HEK293 (cell line): ENCODE data around the gene SFTPD.
"Not testable (repeated sequence)": the region's sequence is repeated elsewhere in the genome, so short reads cannot be mapped to it uniquely, and the experiment has no call there.

ENCODE experiments used
- CTCF ChIA-PET: fragments of 350-600 bp; formaldehyde crosslinking; extraction: SDS; loops from one replicate; lab custom pipeline; 2021; ENCODE audit warnings: antibody characterized with exemption; lab: Yijun Ruan, JAX
- POLR2A ChIA-PET: fragments of 300-600 bp; formaldehyde crosslinking; extraction: SDS; loops from one replicate; lab custom pipeline; 2020; ENCODE audit warnings: antibody characterized with exemption, inconsistent platforms; lab: Yijun Ruan, JAX
- H3K27ac ChIP-seq: fragments of 200-500 bp; sonication (Bioruptor generic); 2 replicates; pipeline ENCODE4 v1.5.1; 2014; ENCODE audit warnings: low read depth, low read length, control low read depth, inconsistent platforms; ENCODE audit errors: extremely low read depth
- H3K36me3 ChIP-seq, 2 experiments: fragments of 200-500 bp in 1 of 2; sonication (Bioruptor generic) in 1 of 2; 1 replicate in 1 of 2; 2 replicates in 1 of 2; pipeline ENCODE4 v1.5.1; 2014 to 2017; ENCODE audit warnings: inconsistent platforms in 2 of 2, low read length in 2 of 2; ENCODE audit not compliant: control insufficient read depth in 2 of 2, insufficient read depth in 1 of 2
- H3K4me1 ChIP-seq: fragments of 200-500 bp; sonication (Bioruptor generic); 2 replicates; pipeline ENCODE4 v1.5.1; 2014; ENCODE audit warnings: mild to moderate bottlenecking, low read length, inconsistent platforms; ENCODE audit not compliant: control insufficient read depth, insufficient read depth
- H3K4me3 ChIP-seq: 2 replicates; pipeline ENCODE4 v1.5.1; 2011; ENCODE audit warnings: low read depth, mild to moderate bottlenecking, control low read depth, low read length, moderate library complexity
- H3K9me3 ChIP-seq: fragments of 200-500 bp; sonication (Bioruptor generic); 2 replicates; pipeline ENCODE4 v1.5.1; 2014; ENCODE audit warnings: low read depth, low read length, inconsistent platforms; ENCODE audit not compliant: control insufficient read depth, insufficient read depth
- KLF8 ChIP-seq: fragments of 450-650 bp; formaldehyde crosslinking; IDR thresholded peaks from 2 replicates; pipeline ENCODE4 v1.5.1; 2016; ENCODE audit warnings: missing biosample characterization, missing genetic modification characterization
- KLF9 ChIP-seq: fragments of 450-650 bp; formaldehyde crosslinking; IDR thresholded peaks from 2 replicates; pipeline ENCODE4 v1.5.1; 2016; ENCODE audit warnings: missing biosample characterization, missing genetic modification characterization, low read depth
- SCRT1 ChIP-seq: fragments of 450-650 bp; formaldehyde crosslinking; IDR thresholded peaks from 2 replicates; pipeline ENCODE4 v1.5.1; 2016; ENCODE audit warnings: missing biosample characterization, missing genetic modification characterization, borderline replicate concordance
- ZBTB21 ChIP-seq: fragments of 450-650 bp; formaldehyde crosslinking; IDR thresholded peaks from 2 replicates; pipeline ENCODE4 v1.5.1; 2017; ENCODE audit warnings: missing biosample characterization, missing genetic modification characterization
- ZNF140 ChIP-seq: fragments of 450-650 bp; formaldehyde crosslinking; IDR thresholded peaks from 2 replicates; pipeline ENCODE4 v1.5.1; 2016; ENCODE audit warnings: missing biosample characterization, missing genetic modification characterization
- ZNF146 ChIP-seq: fragments of 450-650 bp; formaldehyde crosslinking; IDR thresholded peaks from 2 replicates; pipeline ENCODE4 v1.5.1; 2016; ENCODE audit warnings: missing biosample characterization, missing genetic modification characterization
- ZNF48 ChIP-seq: fragments of 450-650 bp; formaldehyde crosslinking; IDR thresholded peaks from 2 replicates; pipeline ENCODE4 v1.5.1; 2016; ENCODE audit warnings: missing biosample characterization, missing genetic modification characterization
- ZNF501 ChIP-seq: fragments of 450-650 bp; formaldehyde crosslinking; IDR thresholded peaks from 2 replicates; pipeline ENCODE4 v1.5.1; 2016; ENCODE audit warnings: missing biosample characterization, missing genetic modification characterization
- ZNF561 ChIP-seq: fragments of 450-650 bp; IDR thresholded peaks from 2 replicates; pipeline ENCODE4 v1.5.1; 2018; ENCODE audit warnings: missing biosample characterization, missing genetic modification characterization, borderline replicate concordance
- ZSCAN23 ChIP-seq: fragments of 450-650 bp; formaldehyde crosslinking; IDR thresholded peaks from 2 replicates; pipeline ENCODE4 v1.5.1; 2016; ENCODE audit warnings: missing biosample characterization, missing genetic modification characterization
- TF ChIP-seq, protein P1 (sequence below): fragments of 450-650 bp; formaldehyde crosslinking; conservative IDR thresholded peaks from 2 replicates; pipeline ENCODE4 v1.5.1; 2016; ENCODE audit warnings: low read depth, missing biosample characterization, missing genetic modification characterization
- TF ChIP-seq, protein P2 (sequence below): fragments of 450-650 bp; formaldehyde crosslinking; IDR thresholded peaks from 2 replicates; pipeline ENCODE4 v1.5.1; 2016; ENCODE audit warnings: missing biosample characterization, missing genetic modification characterization
- TF ChIP-seq, protein P3 (sequence below): fragments of 450-650 bp; formaldehyde crosslinking; IDR thresholded peaks from 2 replicates; pipeline ENCODE4 v1.5.1; 2016; ENCODE audit warnings: missing biosample characterization, missing genetic modification characterization
- TF ChIP-seq, protein P4 (sequence below): fragments of 450-650 bp; IDR thresholded peaks from 2 replicates; pipeline ENCODE4 v1.5.1; 2018; ENCODE audit warnings: missing biosample characterization, mild to moderate bottlenecking, missing genetic modification characterization

SFTPD gene

DNA sequence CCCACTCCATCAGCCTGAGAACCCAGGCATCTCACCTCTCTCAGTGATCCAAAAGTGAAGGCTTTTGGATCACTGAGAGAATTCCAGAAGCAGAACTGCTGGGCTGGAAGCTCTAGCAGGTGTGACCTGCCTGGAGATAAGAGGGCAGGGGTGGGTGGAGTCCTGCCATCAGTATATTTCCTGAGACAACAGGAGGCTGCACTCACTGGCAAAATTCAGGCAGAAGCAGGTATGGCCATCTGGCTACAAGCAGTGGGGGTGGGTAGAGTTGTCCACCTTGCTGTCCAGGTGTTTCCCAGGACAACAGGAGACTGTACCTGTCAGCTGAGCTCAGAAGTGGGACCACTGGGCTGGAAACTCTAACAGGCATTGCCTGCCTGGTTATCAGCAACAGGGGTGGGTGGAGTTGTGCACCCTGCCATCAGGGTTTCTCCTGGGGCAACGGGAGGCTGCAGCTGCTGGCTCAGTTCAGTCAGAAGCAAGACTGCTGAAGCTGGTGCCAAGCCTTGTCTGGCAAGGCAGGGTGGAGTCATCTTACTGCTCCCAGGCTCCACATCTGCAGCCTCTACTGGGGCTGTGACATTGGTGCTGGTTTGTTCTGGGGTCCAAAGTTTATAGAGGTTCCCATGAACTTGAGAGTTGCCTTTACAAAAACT lies 47.2 kb upstream of the SFTPD start (continued):
- TF ChIP-seq, protein P1, sequence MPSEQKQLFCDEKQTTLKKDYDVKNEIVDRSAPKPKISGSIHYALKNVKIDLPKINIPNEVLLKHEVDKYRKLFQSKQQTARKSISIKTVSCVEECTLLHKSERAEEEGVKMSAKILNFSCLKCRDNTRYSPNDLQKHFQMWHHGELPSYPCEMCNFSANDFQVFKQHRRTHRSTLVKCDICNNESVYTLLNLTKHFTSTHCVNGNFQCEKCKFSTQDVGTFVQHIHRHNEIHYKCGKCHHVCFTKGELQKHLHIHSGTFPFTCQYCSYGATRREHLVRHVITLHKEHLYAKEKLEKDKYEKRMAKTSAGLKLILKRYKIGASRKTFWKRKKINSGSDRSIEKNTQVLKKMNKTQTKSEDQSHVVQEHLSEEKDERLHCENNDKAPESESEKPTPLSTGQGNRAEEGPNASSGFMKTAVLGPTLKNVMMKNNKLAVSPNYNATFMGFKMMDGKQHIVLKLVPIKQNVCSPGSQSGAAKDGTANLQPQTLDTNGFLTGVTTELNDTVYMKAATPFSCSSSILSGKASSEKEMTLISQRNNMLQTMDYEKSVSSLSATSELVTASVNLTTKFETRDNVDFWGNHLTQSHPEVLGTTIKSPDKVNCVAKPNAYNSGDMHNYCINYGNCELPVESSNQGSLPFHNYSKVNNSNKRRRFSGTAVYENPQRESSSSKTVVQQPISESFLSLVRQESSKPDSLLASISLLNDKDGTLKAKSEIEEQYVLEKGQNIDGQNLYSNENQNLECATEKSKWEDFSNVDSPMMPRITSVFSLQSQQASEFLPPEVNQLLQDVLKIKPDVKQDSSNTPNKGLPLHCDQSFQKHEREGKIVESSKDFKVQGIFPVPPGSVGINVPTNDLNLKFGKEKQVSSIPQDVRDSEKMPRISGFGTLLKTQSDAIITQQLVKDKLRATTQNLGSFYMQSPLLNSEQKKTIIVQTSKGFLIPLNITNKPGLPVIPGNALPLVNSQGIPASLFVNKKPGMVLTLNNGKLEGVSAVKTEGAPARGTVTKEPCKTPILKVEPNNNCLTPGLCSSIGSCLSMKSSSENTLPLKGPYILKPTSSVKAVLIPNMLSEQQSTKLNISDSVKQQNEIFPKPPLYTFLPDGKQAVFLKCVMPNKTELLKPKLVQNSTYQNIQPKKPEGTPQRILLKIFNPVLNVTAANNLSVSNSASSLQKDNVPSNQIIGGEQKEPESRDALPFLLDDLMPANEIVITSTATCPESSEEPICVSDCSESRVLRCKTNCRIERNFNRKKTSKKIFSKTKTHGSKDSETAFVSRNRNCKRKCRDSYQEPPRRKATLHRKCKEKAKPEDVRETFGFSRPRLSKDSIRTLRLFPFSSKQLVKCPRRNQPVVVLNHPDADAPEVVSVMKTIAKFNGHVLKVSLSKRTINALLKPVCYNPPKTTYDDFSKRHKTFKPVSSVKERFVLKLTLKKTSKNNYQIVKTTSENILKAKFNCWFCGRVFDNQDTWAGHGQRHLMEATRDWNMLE (tag by site-specific recombination): no peak
- no peak for TF ChIP-seq ZNF146 (tag by site-specific recombination)
- TF ChIP-seq ZSCAN23 (tag by site-specific recombination): no peak
- TF ChIP-seq KLF8 (tag by site-specific recombination): no peak
- no peak for TF ChIP-seq ZNF561 (tag by site-specific recombination)
- TF ChIP-seq, protein P2, sequence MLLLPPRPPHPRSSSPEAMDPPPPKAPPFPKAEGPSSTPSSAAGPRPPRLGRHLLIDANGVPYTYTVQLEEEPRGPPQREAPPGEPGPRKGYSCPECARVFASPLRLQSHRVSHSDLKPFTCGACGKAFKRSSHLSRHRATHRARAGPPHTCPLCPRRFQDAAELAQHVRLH (tag by site-specific recombination): no peak
- no peak for TF ChIP-seq ZNF48 (tag by site-specific recombination)
- TF ChIP-seq, protein P3, sequence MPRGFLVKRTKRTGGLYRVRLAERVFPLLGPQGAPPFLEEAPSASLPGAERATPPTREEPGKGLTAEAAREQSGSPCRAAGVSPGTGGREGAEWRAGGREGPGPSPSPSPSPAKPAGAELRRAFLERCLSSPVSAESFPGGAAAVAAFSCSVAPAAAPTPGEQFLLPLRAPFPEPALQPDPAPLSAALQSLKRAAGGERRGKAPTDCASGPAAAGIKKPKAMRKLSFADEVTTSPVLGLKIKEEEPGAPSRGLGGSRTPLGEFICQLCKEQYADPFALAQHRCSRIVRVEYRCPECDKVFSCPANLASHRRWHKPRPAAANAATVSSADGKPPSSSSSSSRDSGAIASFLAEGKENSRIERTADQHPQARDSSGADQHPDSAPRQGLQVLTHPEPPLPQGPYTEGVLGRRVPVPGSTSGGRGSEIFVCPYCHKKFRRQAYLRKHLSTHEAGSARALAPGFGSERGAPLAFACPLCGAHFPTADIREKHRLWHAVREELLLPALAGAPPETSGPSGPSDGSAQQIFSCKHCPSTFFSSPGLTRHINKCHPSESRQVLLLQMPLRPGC: no peak
- no peak for TF ChIP-seq SCRT1

DNA sequence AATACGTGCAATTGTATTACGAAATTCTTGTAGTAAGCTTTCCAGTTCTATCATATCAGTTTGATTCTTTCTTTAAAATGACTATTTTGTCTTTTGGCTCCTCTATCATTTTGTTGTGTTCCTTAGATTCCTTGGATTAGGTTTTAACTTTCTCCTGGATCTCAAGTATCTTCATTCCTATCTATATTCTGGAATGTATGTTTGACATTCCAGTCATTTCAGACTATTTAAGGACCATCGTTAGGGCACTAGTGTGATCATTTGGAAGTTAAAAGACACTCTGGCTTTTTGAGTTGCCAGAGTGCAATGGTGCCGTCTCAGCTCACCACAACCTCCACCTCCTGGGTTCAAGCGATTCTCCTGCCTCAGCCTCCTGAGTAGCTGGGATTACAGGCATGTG lies 45.7 kb upstream of the SFTPD start:
- ChIA-PET CTCF (no interaction called here), POLR2A (no interaction called here)
- Histone ChIP-seq H3K9me3 (no peaks in the 10 kb centered on the region), H3K36me3 (no peaks in the 10 kb centered on the region), H3K27ac (no peak overlapping the region), H3K4me3 (no peak overlapping the region), H3K4me1 (no peaks in the 10 kb centered on the region)
- TF ChIP-seq ZNF140 (tag by site-specific recombination): no peak
- TF ChIP-seq KLF8 (tag by site-specific recombination): no peak
- no peak for TF ChIP-seq ZBTB21 (tag by site-specific recombination)
- no peak for TF ChIP-seq ZNF501 (tag by site-specific recombination)
- TF ChIP-seq ZNF48 (tag by site-specific recombination): no peak
- TF ChIP-seq, protein P4, sequence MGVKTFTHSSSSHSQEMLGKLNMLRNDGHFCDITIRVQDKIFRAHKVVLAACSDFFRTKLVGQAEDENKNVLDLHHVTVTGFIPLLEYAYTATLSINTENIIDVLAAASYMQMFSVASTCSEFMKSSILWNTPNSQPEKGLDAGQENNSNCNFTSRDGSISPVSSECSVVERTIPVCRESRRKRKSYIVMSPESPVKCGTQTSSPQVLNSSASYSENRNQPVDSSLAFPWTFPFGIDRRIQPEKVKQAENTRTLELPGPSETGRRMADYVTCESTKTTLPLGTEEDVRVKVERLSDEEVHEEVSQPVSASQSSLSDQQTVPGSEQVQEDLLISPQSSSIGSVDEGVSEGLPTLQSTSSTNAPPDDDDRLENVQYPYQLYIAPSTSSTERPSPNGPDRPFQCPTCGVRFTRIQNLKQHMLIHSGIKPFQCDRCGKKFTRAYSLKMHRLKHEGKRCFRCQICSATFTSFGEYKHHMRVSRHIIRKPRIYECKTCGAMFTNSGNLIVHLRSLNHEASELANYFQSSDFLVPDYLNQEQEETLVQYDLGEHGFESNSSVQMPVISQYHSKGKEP: no peak
- no peak for TF ChIP-seq KLF9 (tag by site-specific recombination)

DNA sequence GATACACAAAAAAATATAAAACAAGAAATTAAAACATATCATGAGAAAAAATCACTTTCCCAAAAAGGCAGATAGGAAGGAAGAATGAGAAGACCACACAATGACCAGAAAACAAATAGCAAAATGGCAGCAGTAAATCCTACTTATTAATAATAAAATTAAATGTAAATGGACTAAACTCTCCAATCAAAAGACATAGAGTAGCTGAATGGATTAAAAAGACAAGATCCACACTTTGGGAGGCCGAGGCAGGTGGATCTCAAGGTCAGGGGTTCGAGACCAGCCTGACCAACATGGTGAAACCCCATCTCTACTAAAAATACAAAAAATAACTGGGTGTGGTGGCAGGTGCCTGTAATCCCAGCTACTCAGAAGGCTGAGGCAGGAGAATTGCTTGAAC lies 39.3 kb upstream of the SFTPD start:
- H3K36me3 ChIP-seq, CTCF ChIA-PET, H3K4me3 ChIP-seq, H3K4me1 ChIP-seq, POLR2A ChIA-PET, H3K27ac ChIP-seq, H3K9me3 ChIP-seq: not testable (repeated sequence)

DNA sequence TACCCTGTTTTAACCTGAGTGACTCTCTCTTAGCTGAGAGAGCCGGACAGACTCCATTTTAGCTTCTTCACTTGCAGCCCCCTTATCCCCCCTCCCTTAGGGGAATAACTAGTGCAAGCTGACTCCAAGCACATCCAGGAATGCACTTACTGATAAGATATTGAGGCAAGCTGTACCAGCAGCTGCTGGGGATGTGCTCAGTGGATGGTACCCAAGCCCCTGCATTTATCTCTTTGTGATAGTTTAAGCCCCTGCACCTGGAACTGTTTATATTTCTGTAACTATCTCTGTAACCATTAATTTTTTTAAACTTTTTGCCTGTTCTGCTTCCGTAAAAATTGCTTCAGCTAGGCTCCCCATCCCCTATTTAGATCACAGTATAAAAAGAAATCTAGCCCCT lies 37.8 kb upstream of the SFTPD start:
- POLR2A ChIA-PET, H3K36me3 ChIP-seq, H3K4me3 ChIP-seq, H3K9me3 ChIP-seq, H3K4me1 ChIP-seq, H3K27ac ChIP-seq: not testable (repeated sequence)
- CTCF ChIA-PET: interaction anchor here (2.1 kb wide), 1 partner anchor 60 kb away, joined by 6 read pairs; no protein-coding TSS in a partner anchor
